Muscle layer of colon (tissue), 2 donors: ENCODE data around the gene RTTN.

Experiments used
- H3K27ac ChIP-seq: one replicate; pipeline ENCODE4 v1.7.0; 2013; ENCODE audit warnings: low read depth, mild to moderate bottlenecking, low read length, moderate library complexity
- H3K27me3 ChIP-seq, 2 donors: one replicate each; pipeline ENCODE4 v1.7.0; 2013; ENCODE audit warnings: low read length in 2 of 2, mild to moderate bottlenecking in 2 of 2; ENCODE audit not compliant: insufficient read depth in 2 of 2, control insufficient read depth in 1 of 2
- H3K36me3 ChIP-seq: one replicate; pipeline ENCODE4 v1.7.0; 2013; ENCODE audit warnings: mild to moderate bottlenecking, low read length; ENCODE audit not compliant: insufficient read depth
- H3K4me1 ChIP-seq: one replicate; pipeline ENCODE4 v1.7.0; 2013; ENCODE audit warnings: mild to moderate bottlenecking, low read length; ENCODE audit not compliant: insufficient read depth
- H3K4me3 ChIP-seq, 2 donors: one replicate each; pipeline ENCODE4 v1.7.0; 2013; ENCODE audit warnings: low read length in 2 of 2, low read depth in 1 of 2, mild to moderate bottlenecking in 1 of 2, moderate library complexity in 1 of 2
- H3K9ac ChIP-seq: one replicate; pipeline ENCODE4 v1.7.0; 2013; ENCODE audit warnings: low read length
- H3K9me3 ChIP-seq: one replicate; pipeline ENCODE4 v1.7.0; 2013; ENCODE audit warnings: mild to moderate bottlenecking, low read length
- donor health status: abdominal sarcoma.
- donor health status: Adenocarcinoma of cecum.

RTTN gene

GRCh38 chr18:70197844-70198243 lies 7.6 kb downstream of the RTTN start:
- no peak overlapping the region for H3K4me3 ChIP-seq
- no peak overlapping the region for H3K27ac ChIP-seq
- H3K9ac ChIP-seq = no peak overlapping the region
- peaks cover 28% of the 10 kb centered on the region for H3K36me3 ChIP-seq
- H3K4me1 ChIP-seq = peaks cover 7% of the 10 kb centered on the region
- H3K27me3 ChIP-seq = no peaks in the 10 kb centered on the region
- H3K9me3 ChIP-seq = no peaks in the 10 kb centered on the region

DNA sequence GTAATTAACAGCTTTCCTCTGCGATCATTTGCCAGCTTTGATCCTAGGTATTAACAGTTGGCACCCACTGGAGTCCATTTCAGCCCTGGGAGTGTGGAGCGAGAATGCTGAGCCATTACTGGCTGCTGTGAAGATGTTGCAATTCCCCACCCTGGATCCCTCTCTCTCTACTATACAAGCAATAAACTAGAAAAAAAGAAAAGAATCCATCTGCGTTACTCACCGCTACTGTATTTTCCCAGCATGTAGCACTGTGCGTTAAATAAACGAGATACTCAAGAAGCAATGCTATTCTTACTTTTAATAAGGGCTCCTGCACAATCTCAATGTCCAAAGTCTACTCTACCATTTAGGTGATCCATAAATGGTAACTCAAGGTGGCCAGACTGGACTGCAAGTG lies 8.5 kb downstream of the RTTN start:
- Histone ChIP-seq H3K4me3 (no peak overlapping the region), H3K36me3 (peaks cover 36% of the 10 kb centered on the region), H3K27me3 (no peaks in the 10 kb centered on the region), H3K27ac (peak overlapping the region; percentile 30), H3K9ac (no peak overlapping the region), H3K9me3 (no peaks in the 10 kb centered on the region), H3K4me1 (peaks cover 7% of the 10 kb centered on the region)

- Histone ChIP-seq H3K27ac (no peak overlapping the region), H3K9me3 (no peaks in the 10 kb centered on the region), H3K9ac (no peak overlapping the region), H3K36me3 (peaks cover 36% of the 10 kb centered on the region), H3K27me3 (no peaks in the 10 kb centered on the region), H3K4me3 (no peak overlapping the region), H3K4me1 (peaks cover 7% of the 10 kb centered on the region)
Measured at GRCh38 chr18:70195852-70196434, 9.5 kb downstream of the RTTN start.

GRCh38 chr18:70195014-70195614 lies 10.4 kb downstream of the RTTN start:
- Histone ChIP-seq H3K27me3 (no peaks in the 10 kb centered on the region), H3K4me1 (peaks cover 7% of the 10 kb centered on the region), H3K9me3 (no peaks in the 10 kb centered on the region), H3K9ac (no peak overlapping the region), H3K27ac (no peak overlapping the region), H3K36me3 (peaks cover 29% of the 10 kb centered on the region), H3K4me3 (no peak overlapping the region)

- Histone ChIP-seq H3K27me3 (no peaks in the 10 kb centered on the region), H3K4me1 (peaks cover 7% of the 10 kb centered on the region), H3K36me3 (peaks cover 32% of the 10 kb centered on the region), H3K9ac (no peak overlapping the region), H3K4me3 (no peak overlapping the region), H3K27ac (no peak overlapping the region), H3K9me3 (no peaks in the 10 kb centered on the region)
Measured at GRCh38 chr18:70194227-70194890, 11.1 kb downstream of the RTTN start.

GRCh38 chr18:70190529-70190928 lies 15.0 kb downstream of the RTTN start:
- no peaks in the 10 kb centered on the region for H3K4me1 ChIP-seq

GRCh38 chr18:70188113-70188512 lies 17.4 kb downstream of the RTTN start:
- Histone ChIP-seq H3K36me3 (peaks cover 41% of the 10 kb centered on the region), H3K9me3 (no peaks in the 10 kb centered on the region), H3K4me1 (no peaks in the 10 kb centered on the region), H3K27me3 (no peaks in the 10 kb centered on the region), H3K9ac (no peak overlapping the region), H3K4me3 (no peak overlapping the region), H3K27ac (no peak overlapping the region)

More at GRCh38 chr18:70190529-70190928, 15.0 kb downstream of the RTTN start:
- H3K27me3 ChIP-seq = no peaks in the 10 kb centered on the region
- no peak overlapping the region for H3K4me3 ChIP-seq
- H3K36me3 ChIP-seq = peaks cover 35% of the 10 kb centered on the region
- no peaks in the 10 kb centered on the region for H3K9me3 ChIP-seq
- H3K9ac ChIP-seq = no peak overlapping the region
- no peak overlapping the region for H3K27ac ChIP-seq

DNA sequence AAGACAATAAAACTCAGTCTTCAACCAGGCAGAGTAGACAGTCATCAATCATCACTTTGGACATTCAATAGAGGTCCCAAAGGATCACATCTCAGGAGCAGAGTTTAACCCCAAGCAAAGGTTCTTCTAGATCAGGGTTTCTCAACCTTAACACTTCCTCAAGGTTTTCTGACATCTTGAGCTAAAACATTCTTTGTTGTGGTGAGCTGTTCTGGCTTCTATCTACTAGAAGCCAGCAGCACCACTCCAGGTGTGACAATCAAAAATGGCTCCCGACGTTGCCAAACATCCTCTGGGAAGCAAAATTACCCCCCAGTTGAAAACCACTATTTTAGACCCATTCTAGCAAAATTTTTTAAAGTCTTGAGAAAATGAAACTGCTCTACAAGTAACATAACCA lies 22.0 kb downstream of the RTTN start:
- no peak overlapping the region for H3K4me3 ChIP-seq
- peaks cover 26% of the 10 kb centered on the region for H3K36me3 ChIP-seq
- H3K27ac ChIP-seq = no peak overlapping the region
- H3K4me1 ChIP-seq = no peaks in the 10 kb centered on the region
- H3K9me3 ChIP-seq = no peaks in the 10 kb centered on the region
- H3K9ac ChIP-seq = no peak overlapping the region
- no peaks in the 10 kb centered on the region for H3K27me3 ChIP-seq

DNA sequence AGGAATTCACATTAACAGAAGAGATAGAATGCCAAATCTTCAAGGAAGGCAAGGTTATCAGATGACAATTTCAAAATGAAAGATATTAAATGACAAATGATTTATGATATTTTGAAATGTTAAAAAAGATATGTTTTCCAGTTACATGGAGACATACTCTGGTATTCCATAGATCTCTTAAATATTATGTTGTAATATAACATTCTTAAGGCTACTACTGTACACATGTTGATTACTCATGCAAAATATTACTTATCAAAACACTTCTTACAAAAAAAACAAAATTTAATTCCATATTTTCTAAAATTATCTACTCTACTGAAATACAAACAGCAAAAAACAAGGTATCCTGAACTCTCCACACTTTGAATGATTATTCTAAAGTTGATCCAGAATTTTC lies 22.9 kb downstream of the RTTN start:
- peaks cover 20% of the 10 kb centered on the region for H3K36me3 ChIP-seq
- H3K27me3 ChIP-seq = no peaks in the 10 kb centered on the region
- no peak overlapping the region for H3K4me3 ChIP-seq
- no peaks in the 10 kb centered on the region for H3K4me1 ChIP-seq
- H3K9me3 ChIP-seq = no peaks in the 10 kb centered on the region
- H3K27ac ChIP-seq = no peak overlapping the region
- no peak overlapping the region for H3K9ac ChIP-seq

DNA sequence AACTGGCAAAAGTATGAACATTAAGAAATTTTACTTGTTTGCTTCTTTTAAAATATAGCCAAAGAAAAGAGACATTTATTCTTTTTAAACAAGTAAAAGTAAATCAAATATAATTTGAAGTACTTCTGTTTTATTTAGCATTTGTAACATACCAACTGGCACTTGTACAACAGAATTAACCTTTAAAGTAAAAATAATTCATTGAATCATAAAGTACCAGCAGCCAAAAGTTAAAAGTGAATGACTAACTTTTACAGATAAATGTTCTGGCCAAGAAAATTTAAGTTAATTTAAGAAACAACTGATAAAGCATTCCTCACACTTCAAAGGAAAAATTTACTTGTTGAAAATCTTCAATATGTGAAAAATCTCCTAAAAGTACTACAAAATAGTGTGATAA lies 23.8 kb downstream of the RTTN start:
- no peaks in the 10 kb centered on the region for H3K9me3 ChIP-seq
- H3K27ac ChIP-seq = no peak overlapping the region

DNA sequence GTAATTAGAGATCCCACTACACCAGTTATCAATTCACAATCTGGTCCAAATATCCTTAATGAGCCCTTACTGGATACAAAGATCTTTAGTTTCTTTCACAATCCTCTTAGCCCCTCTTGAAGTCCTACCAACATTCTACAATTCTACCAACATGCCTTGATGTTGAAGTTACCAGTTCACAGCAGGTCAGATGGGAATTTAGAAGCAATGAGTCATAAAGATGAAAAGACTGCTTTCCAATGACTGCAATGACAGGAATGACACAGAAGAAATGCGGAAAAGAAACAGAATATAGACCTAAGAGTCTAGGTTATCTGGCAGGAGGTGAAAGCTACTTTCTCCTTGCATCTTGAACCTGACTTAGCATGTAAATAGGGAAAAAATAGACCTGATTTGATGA lies 24.5 kb downstream of the RTTN start:
- H3K4me1 ChIP-seq = no peaks in the 10 kb centered on the region
- H3K27ac ChIP-seq = no peak overlapping the region
- peaks cover 14% of the 10 kb centered on the region for H3K36me3 ChIP-seq
- H3K9me3 ChIP-seq = no peaks in the 10 kb centered on the region
- H3K4me3 ChIP-seq = no peak overlapping the region
- H3K27me3 ChIP-seq = no peaks in the 10 kb centered on the region
- no peak overlapping the region for H3K9ac ChIP-seq

More for the DNA sequence above, 23.8 kb downstream of the RTTN start:
- Histone ChIP-seq H3K4me1 (no peaks in the 10 kb centered on the region), H3K9ac (no peak overlapping the region), H3K36me3 (peaks cover 20% of the 10 kb centered on the region), H3K27me3 (no peaks in the 10 kb centered on the region), H3K4me3 (no peak overlapping the region)

DNA sequence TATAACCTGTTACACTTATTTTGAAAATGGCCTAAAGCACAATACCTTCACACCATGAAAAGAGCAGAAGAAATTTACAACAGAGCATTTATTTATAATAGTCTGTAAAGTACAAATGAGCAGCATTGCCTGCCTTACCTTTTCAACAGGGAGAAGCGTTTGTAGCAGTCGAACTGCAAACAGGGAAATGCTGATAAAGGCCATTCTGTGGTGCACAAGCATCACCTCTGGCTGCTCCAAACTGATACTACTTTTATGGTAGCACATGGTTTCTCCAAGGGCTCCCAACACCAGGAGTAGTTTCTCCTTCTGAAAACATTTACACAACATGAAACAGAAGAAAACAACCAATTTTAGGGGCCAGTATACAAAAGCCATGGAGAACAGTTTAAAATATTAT lies 28.9 kb downstream of the RTTN start:
- Histone ChIP-seq H3K9ac (no peak overlapping the region), H3K4me3 (no peak overlapping the region), H3K27me3 (no peaks in the 10 kb centered on the region)

More for the DNA sequence above, 28.9 kb downstream of the RTTN start:
- Histone ChIP-seq H3K36me3 (no peaks in the 10 kb centered on the region), H3K4me1 (no peaks in the 10 kb centered on the region), H3K27ac (no peak overlapping the region), H3K9me3 (no peaks in the 10 kb centered on the region)
